Lower lobe of right lung (tissue), 2 donors: ENCODE measurements around the gene AIDA. TPM values are rescaled to one million over a fixed set of nuclear protein-coding genes. Genes with fewer than 3 reads are reported as not detected.

Experiments
- ATAC-seq, 2 donors: fragments of 200-7000 bp; cut with Tn5 transposase; one replicate each; pipeline ENCODE4 v1.9.1; 2020 to 2022; ENCODE audit warnings: mild to moderate bottlenecking in 2 of 2, moderate library complexity in 2 of 2
- DNase-seq: peaks from one replicate; pipeline ENCODE4 v3.0.0-alpha.2; 2020
- H3K27ac ChIP-seq: fragments of 200-600 bp; one replicate; pipeline ENCODE4 v1.8.0; 2022
- H3K27me3 ChIP-seq: fragments of 200-600 bp; one replicate; pipeline ENCODE4 v1.8.0; 2022; ENCODE audit warnings: low read depth
- H3K36me3 ChIP-seq: fragments of 200-600 bp; one replicate; pipeline ENCODE4 v1.8.0; 2022; ENCODE audit warnings: mild to moderate bottlenecking
- H3K4me1 ChIP-seq: fragments of 200-600 bp; one replicate; pipeline ENCODE4 v1.8.0; 2022
- H3K4me3 ChIP-seq: fragments of 200-600 bp; one replicate; pipeline ENCODE4 v1.8.0; 2022; ENCODE audit warnings: mild to moderate bottlenecking
- H3K9me3 ChIP-seq: fragments of 200-600 bp; one replicate; pipeline ENCODE4 v1.8.0; 2022
- CTCF ChIP-seq: fragments of 200-600 bp; IDR thresholded peaks from one replicate; pipeline ENCODE4 v1.8.0; 2022; ENCODE audit warnings: antibody characterized with exemption, mild to moderate bottlenecking
- intact Hi-C: fragments of 100-400 bp; cut with DNase I; formaldehyde crosslinking; loops from one replicate; pipeline ENCODE4 v1.11.0; 2022
- total RNA-seq: library from RNA; stranded (reverse); fragmentation: NEBNext Ultra II Directional; extraction: Animal tissue kit (Norgen Biotek cat#: 25700); gene quantifications from one replicate; pipeline ENCODE4 v1.2.1, GENCODE V29; 2021
- donor health status: DM: no; HTN: yes; CAD: no; lungs with severe emphysema.

The AIDA gene
- total RNA-seq, 1 donor from 2014 or later, result 92.5 TPM

- Histone ChIP-seq H3K4me3 (no peak overlapping the region), H3K36me3 (peaks cover 98% of the 10 kb centered on the region), H3K27ac (no peak overlapping the region), H3K4me1 (peaks cover 4% of the 10 kb centered on the region), H3K27me3 (no peaks in the 10 kb centered on the region), H3K9me3 (no peaks in the 10 kb centered on the region)
- TF ChIP-seq CTCF, result no peak
- intact Hi-C loops, result no loop called here
- no peak for ATAC-seq
- DNase-seq, result no peak
These were observed 18.6 kb upstream of the AIDA start for GRCh38 chr1:222730866-222731265.

- DNase-seq, result no peak
- no peaks in the 10 kb centered on the region for H3K9me3 ChIP-seq
- intact Hi-C loops, result no loop called here
- TF ChIP-seq CTCF, result no peak
- peaks cover 100% of the 10 kb centered on the region for H3K36me3 ChIP-seq
- H3K4me3 ChIP-seq, result no peak overlapping the region
- ATAC-seq, result no peak
- H3K4me1 ChIP-seq, result peaks cover 4% of the 10 kb centered on the region
- H3K27ac ChIP-seq, result no peak overlapping the region
- H3K27me3 ChIP-seq, result no peaks in the 10 kb centered on the region
These were observed 16.5 kb upstream of the AIDA start for GRCh38 chr1:222728746-222729145.

- no peak overlapping the region for H3K4me3 ChIP-seq
- ATAC-seq, result no peak
- peaks cover 67% of the 10 kb centered on the region for H3K36me3 ChIP-seq
- H3K27me3 ChIP-seq, result no peaks in the 10 kb centered on the region
- no peak for TF ChIP-seq CTCF
- H3K9me3 ChIP-seq, result no peaks in the 10 kb centered on the region
- H3K4me1 ChIP-seq, result peaks cover 12% of the 10 kb centered on the region
- intact Hi-C loops, result no loop called here
- no peak for DNase-seq
- H3K27ac ChIP-seq, result no peak overlapping the region
These were observed 4.1 kb upstream of the AIDA start for GRCh38 chr1:222716393-222716792.

GRCh38 chr1:222713091-222713961, 1.0 kb upstream of the AIDA start:
- DNase-seq, result peak; percentile 96
- Histone ChIP-seq H3K27ac (peak overlapping the region; percentile 99), H3K36me3 (peaks cover 36% of the 10 kb centered on the region), H3K9me3 (no peaks in the 10 kb centered on the region), H3K27me3 (no peaks in the 10 kb centered on the region), H3K4me3 (peak overlapping the region; percentile 96), H3K4me1 (peaks cover 41% of the 10 kb centered on the region)
- peak; percentile 90 to 93 for ATAC-seq
- TF ChIP-seq CTCF, result no peak
- intact Hi-C loops, result no loop called here

- Histone ChIP-seq H3K4me1 (peaks cover 41% of the 10 kb centered on the region), H3K27ac (peak overlapping the region; percentile 99), H3K9me3 (no peaks in the 10 kb centered on the region), H3K4me3 (peak overlapping the region; percentile 96), H3K36me3 (peaks cover 19% of the 10 kb centered on the region), H3K27me3 (no peaks in the 10 kb centered on the region)
- intact Hi-C loops, result no loop called here
- no peak for TF ChIP-seq CTCF
- peak; percentile 48 to 60 for ATAC-seq
- peak; percentile 66 for DNase-seq
These were observed 705 bp downstream of the AIDA start for GRCh38 chr1:222711319-222712252.
